GM19035 (cell line): ENCODE data around the gene BEST2.

Experiments
- ATAC-seq: cut with Tn5 transposase; IDR thresholded peaks from one replicate; pipeline ENCODE4 v1.9.1; 2021; ENCODE audit not compliant: unreplicated experiment

Gene BEST2

DNA sequence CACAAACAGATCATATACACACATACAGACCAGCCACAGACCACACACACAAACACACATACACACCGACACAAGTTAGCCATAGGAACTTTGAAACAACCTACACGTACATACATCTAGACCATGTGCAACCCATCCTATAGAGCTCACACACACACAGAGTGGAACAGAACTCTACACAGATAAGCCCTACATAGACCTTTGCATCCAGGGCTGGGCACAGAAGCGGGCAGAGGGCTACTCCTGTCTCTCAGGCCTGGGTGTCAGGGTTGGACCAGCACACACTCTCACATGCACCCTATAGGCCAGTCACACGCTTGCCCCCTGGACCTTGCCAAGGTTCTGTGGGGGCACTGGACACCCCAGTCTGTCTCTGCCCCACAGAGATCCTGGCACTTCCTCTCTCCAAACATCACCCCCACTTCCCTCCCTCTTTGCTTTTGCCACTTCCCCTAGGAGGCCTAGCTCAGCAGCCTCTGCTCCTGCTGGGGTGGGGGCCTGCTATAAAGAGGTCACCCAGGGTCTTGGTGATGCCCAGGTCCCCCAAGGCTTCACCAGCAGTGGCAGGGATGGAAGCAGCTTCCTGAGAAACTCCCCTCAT is 33.9 kb downstream of the BEST2 start:
- no peak for ATAC-seq

DNA sequence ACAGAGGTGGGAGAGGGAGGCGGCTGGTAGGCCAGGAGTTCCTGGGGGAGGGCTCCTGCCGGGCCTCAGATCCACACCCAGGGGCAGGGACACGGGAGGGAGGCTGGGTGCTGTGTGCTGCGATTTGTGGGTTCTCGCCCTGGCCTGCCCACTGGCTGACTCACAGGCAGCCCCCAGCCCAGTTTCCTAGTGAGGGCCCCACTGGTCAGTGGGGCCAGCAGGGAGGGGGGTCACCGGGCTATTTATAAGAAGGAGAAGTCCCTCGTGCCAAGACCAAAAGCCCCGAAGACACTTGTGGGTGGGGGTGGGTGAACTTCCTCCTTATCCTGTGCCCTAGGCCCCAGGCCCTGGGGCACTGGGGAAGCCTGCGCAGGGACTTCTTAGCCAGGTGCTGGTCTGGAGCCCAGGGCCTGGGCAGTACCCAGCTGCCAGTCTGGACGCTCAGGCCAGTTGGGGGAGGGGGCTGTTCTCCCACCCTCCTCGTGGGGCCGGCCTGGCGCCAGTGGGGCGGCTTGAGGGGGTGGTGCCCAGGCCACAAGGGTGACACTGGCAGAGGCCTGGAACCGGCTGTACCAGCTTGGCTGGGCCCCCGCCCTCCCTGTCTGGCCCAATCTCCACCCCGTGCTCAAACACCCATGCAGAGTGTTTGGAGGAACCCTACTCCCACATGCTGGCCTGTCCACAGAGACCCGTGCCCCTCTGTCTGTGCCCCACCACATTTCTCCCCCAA is 34.7 kb downstream of the BEST2 start:
- ATAC-seq = no peak

DNA sequence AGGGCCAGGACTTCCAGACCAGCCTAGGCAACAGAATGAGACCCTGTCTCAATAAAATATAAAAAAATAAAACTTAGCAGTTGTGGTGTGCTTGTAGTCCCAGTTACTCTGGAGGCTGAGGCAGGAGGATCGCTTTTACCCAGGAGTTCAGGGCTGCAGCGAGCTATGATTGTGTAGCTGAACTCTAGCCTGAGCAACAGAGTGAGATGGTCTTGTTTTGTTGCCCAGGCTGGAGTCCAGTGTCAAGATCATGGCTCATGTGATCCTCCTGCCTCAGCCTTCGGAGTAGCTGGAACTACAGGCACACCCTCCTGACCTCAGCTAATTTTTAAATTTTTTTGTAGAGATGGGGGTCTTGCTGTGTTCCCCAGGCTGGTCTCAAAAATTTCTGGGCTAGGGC is 35.4 kb downstream of the BEST2 start:
- no peak for ATAC-seq

DNA sequence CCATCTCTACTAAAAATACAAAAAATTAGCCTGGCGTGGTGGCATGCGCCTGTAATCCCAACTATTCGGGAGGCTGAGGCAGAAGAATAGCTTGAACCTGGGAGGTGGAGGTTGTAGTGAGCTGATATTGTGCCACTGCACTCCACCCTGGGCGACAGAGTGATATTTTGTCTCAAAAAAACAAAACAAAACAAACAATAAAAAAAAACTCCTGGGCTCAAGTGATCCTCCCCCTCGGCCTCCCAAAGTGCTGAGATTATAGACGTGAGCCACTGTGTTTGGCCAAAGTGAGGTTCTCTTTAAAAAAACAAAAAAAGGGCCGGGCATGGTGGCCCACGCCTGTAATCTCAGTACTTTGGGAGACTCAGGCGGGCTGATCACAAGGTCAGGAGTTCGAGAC is 35.9 kb downstream of the BEST2 start:
- no peak for ATAC-seq

DNA sequence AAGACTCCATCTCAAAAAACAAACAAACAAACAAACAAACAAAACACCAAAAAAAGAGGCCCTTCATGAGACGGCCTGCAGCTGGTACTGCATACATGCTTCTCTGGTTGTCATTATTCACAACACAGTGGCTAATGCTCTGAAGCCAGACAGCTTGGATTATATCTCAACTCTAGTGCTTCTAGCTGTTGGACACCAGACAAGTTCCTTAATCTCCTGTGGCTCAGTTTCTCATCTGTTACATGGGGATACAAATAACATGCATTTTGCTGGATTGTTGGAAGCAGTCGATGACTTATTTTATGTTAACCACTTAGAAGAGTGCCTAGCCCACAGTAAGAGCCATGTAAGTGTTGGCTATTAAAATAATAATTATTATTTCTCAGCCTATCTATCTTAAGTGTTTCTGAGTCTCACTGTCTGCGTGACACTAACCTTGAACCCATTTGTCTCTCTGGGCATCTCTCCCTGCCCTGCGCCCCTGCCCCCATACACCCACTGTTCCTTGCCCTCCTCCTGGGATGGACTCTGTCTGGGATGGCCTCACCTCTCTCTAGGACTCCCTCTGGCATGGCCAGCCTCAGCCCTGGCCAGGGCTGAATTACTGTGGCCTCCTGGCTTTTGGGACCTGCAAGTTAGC is 36.6 kb downstream of the BEST2 start:
- no peak for ATAC-seq

DNA sequence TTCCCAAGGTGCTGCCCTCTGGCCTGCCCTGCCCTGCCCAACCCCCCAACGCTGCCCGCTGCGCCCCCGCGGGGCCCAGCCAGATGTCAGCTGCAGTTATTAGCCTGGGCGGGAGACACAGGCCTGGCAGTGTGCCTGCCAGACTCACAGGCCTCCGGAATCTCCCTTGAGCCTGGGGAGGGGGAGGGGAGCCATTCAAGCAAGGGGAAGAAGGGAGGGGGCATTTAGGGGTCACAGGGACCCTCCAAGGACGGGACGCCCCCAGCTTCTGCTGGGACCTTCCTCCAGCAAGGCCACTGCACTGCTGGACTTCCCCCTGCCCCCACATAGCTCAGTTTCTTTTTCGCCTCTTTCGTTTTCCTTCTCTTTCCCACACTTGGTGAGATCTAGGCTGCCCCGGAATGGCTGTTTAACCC is 37.1 kb downstream of the BEST2 start:
- ATAC-seq = no peak

DNA sequence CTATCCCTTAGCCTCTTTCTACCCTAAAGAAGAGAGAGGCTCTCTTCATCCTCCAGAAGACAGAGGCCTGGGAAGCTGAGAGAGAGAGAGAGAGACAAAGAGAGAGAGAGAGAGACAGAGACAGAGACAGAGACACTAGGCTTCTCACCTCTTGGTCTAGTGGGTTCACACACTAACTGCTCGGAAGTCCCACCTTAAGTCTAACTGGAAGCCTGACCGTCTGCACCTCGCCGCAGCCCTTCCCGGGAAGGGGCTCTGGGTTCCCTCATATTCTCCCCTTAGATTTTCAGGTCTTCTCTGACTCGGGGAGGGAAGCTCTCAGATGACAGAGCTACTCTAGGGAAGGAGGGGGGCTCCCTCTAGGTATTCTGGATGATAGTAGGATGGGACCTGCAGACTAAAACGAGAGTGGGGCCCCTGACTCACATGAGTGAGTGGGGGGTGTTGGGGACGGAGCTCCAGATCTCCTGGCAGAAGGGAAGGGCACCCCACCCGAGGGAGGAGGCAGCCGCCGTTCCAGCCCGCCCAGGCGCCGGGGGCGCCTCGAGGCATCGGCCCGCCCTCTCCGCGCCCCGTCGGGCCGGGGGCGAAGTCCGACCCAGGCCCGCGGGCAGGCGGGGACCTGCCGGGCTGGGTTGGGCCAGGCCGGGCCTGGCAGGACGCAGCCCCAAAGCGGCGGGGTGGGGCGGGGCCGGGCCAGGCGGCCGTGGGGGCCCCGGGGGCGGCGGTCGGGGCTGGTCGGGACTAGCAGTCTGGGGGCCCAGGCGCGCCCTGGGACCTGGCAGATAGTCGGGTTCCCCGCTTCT is 37.7 kb downstream of the BEST2 start:
- no peak for ATAC-seq

DNA sequence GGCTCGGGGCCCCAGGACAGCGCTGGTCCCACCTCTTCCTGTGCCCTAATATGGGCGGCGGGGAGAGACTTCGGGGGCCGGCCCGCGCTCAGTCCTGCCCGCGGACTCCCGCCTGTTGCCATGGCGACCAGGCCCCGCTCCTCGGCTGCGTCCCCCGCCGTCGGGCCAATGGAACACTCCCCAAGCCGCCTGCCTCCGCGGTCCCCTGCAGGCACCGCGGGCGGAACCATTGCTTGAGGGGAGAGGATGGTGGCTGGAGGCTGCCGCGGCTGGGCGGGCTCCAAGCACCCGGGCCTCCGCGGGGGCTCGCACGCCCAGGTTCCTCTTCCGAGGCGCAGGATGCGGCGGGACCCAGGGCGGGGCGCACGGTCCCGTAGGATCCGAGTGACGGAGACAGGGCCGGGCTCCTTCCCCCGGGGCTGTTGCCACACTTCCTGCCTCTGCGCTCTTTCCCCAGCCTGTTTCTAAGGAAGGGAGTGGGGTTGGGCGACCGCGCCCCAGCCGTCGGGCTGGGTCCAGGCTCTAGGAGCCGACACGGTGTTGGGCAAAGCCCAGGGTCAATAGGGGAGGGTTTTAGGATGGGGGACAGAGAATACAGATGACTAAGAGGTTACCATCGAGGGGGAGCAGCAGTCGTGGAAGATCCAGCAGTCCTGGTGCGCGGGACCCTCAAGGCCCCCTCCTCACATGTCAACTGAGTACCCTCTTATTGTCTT is 38.5 kb downstream of the BEST2 start:
- peak; percentile 38 for ATAC-seq

DNA sequence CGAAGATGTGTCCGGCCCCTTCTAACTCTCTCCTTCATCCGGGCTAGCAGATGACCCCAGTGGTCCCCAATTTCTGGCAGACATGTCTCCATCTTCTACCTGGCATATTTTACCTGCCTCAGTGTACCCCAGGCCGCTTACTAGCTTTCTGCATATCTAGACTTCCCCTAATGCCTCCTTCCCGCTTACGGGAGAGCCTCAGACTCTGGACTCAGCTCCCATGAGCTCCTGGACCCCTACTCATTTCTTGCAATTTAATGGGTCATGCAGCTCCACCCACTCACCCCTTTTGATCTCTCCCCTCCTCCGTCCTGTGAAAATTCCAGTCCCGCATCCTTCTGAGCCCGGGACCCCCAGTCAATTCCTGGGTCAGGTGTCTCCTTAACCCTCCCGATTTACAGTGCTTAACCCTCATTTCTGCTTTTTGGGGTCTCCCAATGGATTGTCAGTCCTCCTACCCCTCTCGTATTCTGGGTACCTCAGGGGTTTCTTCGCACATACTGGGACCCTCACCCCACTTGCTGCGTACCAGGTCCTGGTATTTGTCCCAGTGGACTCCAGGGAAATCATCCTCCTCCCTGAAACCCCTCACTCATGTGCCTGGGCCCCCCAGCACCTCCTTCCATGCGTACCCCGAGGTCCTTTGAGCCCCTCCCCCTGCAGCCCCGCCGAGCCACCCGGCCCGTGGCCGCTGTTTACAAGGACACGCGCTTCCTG is 39.2 kb downstream of the BEST2 start:
- no peak for ATAC-seq

DNA sequence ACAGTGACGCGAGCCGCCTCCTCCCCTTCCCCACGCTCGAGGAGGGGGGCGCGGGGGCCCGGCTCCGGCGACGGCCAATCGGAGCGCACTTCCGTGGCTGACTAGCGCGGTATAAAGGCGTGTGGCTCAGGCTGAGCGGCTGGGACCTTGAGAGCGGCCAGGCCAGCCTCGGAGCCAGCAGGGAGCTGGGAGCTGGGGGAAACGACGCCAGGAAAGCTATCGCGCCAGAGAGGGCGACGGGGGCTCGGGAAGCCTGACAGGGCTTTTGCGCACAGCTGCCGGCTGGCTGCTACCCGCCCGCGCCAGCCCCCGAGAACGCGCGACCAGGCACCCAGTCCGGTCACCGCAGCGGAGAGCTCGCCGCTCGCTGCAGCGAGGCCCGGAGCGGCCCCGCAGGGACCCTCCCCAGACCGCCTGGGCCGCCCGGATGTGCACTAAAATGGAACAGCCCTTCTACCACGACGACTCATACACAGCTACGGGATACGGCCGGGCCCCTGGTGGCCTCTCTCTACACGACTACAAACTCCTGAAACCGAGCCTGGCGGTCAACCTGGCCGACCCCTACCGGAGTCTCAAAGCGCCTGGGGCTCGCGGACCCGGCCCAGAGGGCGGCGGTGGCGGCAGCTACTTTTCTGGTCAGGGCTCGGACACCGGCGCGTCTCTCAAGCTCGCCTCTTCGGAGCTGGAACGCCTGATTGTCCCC is 39.9 kb downstream of the BEST2 start, which contains the start of gene JUNB:
TSS of gene JUNB (plus strand) at position 142 of the 706 bp plus-strand sequence. CDS start at position 428, 286 bp downstream.
- ATAC-seq = peak; percentile 28

DNA sequence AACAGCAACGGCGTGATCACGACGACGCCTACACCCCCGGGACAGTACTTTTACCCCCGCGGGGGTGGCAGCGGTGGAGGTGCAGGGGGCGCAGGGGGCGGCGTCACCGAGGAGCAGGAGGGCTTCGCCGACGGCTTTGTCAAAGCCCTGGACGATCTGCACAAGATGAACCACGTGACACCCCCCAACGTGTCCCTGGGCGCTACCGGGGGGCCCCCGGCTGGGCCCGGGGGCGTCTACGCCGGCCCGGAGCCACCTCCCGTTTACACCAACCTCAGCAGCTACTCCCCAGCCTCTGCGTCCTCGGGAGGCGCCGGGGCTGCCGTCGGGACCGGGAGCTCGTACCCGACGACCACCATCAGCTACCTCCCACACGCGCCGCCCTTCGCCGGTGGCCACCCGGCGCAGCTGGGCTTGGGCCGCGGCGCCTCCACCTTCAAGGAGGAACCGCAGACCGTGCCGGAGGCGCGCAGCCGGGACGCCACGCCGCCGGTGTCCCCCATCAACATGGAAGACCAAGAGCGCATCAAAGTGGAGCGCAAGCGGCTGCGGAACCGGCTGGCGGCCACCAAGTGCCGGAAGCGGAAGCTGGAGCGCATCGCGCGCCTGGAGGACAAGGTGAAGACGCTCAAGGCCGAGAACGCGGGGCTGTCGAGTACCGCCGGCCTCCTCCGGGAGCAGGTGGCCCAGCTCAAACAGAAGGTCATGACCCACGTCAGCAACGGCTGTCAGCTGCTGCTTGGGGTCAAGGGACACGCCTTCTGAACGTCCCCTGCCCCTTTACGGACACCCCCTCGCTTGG is 40.7 kb downstream of the BEST2 start:
- no peak for ATAC-seq

DNA sequence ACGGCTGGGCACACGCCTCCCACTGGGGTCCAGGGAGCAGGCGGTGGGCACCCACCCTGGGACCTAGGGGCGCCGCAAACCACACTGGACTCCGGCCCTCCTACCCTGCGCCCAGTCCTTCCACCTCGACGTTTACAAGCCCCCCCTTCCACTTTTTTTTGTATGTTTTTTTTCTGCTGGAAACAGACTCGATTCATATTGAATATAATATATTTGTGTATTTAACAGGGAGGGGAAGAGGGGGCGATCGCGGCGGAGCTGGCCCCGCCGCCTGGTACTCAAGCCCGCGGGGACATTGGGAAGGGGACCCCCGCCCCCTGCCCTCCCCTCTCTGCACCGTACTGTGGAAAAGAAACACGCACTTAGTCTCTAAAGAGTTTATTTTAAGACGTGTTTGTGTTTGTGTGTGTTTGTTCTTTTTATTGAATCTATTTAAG is 41.3 kb downstream of the BEST2 start:
- no peak for ATAC-seq

DNA sequence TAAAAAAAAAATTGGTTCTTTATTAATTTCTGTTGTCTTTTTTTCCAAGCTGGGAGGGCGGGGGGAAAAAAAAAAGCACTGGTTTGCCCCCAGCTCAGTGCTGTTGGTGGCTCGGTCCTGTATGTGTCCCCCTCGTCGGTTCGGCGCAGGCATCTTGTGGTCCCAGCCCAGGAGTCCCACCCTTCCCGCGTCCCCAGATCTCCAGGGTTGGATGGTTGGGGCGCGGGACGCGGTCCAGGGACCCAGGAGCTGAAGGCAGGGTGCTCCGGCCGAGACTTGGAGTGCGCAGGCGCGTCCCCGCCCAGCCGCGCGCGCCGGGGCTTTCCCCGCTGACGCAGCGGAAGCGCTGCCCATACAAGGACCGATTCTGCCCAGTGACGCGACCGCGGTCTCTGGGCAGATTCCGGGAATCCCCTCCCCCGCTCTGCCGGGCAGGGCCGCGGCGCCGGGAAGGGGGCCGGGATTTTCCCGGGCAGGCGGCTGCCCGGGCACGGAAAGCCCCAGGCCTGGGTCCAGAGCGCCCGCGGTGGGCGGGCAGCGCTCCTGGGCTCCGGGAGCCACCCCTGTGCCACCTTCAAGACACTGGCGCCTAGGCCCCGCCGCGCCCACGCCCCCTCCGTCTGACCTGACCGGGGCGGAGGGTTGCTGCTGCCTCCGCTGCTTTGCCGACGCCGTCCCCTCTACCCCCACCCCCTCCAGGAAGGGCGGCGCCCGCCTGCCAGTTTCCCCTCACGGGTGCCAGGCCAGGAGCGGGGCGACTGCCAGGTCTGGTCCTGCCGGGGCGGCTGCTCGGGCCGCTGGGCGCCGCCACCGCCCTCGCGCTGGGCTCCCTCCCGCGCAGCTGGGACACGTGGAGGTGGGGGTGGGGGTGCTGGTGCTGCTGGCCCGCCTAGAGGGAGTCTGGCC is 42.0 kb downstream of the BEST2 start:
- peak; percentile 34 for ATAC-seq

DNA sequence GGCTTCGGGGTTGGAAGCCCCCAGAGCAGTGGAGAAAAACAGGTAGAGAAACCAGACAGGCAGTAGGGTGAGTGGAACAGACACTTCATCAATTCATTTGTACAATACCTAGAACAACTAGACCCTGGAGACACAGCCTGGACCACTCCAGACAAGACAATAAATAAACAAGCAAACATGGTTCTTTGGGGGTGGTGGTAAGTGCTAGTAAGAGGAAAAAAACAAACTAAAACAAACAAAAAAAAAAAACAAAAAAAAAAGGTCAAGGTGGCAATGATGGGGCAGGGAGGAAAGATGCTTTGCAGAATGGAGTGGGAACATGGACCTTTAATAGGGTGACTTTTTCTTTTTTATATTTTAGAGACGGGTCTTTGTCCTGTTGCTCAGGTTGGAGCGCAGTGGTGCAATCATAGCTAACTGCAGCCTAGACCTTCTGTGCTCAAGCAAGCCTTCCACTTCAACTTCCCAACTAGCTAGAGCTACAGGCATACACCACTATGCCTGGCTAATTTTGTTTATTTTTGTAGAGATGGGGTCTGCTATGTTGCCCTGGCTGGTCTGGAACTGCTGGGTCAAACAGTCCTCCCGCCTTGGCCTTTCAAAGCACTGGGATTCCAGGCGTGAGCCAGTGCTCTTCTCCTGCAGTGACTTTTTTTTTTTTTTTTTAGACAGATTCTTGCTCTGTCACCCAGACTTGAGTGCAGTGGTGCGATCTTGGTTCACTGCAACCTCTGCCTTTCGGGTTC is 42.8 kb downstream of the BEST2 start:
- ATAC-seq = no peak

DNA sequence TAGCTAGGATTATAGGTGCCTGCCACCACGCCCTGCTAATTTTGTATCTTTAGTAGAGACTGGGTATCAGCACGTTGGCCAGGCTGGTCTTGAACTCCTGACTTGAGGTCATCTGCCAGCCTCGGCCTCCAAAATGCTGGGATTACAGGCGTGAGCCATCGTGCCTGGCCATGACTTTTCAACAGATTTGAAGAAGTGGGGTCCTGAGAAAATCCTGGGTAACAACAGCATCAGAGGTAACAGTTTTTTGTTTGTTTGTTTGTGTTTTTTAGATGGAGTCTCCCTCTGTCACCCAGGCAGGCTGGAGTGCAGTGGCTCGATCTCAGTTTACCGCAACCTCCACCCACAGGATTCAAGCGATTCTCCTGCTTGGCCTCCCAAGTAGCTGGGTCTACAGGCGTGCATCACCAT is 43.4 kb downstream of the BEST2 start:
- no peak for ATAC-seq

DNA sequence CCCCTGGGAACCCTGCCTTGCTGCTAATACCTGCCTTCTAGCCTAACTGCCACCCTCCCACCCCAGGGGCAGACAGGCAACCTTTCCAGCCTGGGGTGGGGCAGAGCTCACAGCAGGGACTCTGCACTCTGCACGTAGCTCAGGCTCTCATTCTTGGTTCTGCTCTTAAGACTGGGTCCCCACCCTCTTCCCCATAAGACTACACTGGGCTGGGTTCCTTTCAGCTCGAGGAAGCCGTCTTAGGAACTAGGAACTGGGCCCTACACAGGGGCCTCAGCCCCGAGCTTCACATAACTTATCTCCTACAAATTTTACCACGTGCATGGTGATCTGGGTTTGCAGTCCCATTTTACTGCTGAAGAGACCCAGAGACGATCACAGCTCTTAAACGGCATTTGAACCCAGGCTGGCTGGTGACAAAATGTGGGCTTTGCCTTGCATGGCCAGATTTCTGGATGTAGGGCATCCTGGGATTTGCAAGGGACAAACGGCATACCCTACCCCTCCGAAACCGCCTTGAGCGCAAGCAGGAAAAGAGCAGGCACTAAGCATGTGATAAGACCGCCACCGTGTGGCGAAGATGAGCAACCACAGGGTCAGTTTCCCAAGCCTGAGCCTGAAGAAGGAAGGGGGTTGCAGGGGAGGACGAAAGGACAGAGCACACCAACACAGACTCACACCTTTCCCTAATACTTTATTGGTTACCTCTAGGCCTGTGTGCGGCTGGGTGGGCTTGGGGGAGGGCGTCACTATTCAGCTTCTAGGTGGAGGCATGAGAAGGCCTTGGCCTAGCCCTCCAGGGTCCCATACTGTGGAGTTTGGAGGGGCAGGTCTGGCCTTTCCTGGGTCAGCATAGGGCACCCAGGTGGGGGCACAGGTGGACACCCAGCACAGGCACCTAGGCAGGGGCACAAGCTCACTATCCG is 44.8 kb downstream of the BEST2 start:
- no peak for ATAC-seq
